ENCODE data around the gene HBG2.
"Not testable (repeated sequence)": the region's sequence is repeated elsewhere in the genome, so short reads cannot be mapped to it uniquely, and the experiment has no call there.

Gene HBG2

DNA sequence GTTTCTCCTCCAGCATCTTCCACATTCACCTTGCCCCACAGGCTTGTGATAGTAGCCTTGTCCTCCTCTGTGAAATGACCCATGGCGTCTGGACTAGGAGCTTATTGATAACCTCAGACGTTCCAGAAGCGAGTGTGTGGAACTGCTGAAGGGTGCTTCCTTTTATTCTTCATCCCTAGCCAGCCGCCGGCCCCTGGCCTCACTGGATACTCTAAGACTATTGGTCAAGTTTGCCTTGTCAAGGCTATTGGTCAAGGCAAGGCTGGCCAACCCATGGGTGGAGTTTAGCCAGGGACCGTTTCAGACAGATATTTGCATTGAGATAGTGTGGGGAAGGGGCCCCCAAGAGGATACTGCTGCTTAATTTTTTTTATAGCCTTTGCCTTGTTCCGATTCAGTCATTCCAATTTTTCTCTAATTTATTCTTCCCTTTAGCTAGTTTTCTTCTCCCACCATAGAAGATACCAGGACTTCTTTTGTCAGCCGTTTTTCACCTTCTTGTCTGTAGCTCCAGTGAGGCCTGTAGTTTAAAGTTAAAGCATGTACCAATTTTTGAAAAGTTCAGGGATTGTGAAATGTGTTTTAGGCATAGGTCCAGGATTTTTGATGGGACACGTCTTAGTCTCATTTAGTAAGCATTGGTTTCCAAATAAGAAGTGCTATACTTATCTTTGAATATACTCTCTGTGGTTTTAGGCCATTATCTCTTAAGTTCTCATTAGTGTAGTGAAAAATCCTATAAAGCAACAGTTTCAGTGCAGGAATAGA, at the start of gene HBG2:
Gene HBG2, minus strand, starts transcription at position 136 of the 768 bp plus-strand sequence. Its CDS starts 53 bp downstream, at position 83.
- H3K27me3 ChIP-seq (ENCODE audit: control insufficient read depth in 1 of 2, insufficient read depth in 2 of 2, low read length in 2 of 2); H3K9me3 ChIP-seq (ENCODE audit: low read length); H3K4me1 ChIP-seq (ENCODE audit: insufficient read depth, low read length); H3K27ac ChIP-seq (ENCODE audit: low read depth, low read length); H3K36me3 ChIP-seq (ENCODE audit: insufficient read depth, low read length); H3K9ac ChIP-seq (ENCODE audit: low read length); H3K4me3 ChIP-seq (ENCODE audit: low read depth in 1 of 2, low read length in 2 of 2): not testable (repeated sequence)

DNA sequence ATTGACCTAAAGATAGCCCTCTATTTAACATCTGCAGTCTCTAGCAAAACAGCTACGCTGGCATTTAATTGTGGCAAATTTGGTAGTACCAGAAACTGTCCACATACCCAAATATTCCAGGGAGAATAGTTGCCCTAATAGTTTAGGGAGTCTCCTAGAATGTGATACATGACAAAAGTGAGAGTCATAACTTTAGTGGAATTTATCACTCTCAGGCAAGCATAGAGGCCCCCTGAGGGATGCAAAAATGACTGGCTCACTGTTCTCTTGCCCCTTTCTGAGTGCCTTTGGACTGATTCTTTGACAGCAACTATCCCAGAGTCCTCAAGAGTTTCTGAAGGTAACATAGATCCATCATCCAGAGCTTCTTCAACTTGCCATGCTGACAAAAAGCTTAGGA, 49.5 kb upstream of the HBG2 start:
- H3K9ac ChIP-seq (ENCODE audit: low read length), result no peak overlapping the region
- H3K27ac ChIP-seq (ENCODE audit: low read depth, low read length), result no peak overlapping the region
- H3K36me3 ChIP-seq (ENCODE audit: insufficient read depth, low read length), result no peaks in the 10 kb centered on the region
- H3K4me3 ChIP-seq (ENCODE audit: low read depth in 1 of 2, low read length in 2 of 2), result no peak overlapping the region
- H3K4me1 ChIP-seq (ENCODE audit: insufficient read depth, low read length), result no peaks in the 10 kb centered on the region
- no peaks in the 10 kb centered on the region for H3K27me3 ChIP-seq (ENCODE audit: control insufficient read depth in 1 of 2, insufficient read depth in 2 of 2, low read length in 2 of 2)
- no peaks in the 10 kb centered on the region for H3K9me3 ChIP-seq (ENCODE audit: low read length)

DNA sequence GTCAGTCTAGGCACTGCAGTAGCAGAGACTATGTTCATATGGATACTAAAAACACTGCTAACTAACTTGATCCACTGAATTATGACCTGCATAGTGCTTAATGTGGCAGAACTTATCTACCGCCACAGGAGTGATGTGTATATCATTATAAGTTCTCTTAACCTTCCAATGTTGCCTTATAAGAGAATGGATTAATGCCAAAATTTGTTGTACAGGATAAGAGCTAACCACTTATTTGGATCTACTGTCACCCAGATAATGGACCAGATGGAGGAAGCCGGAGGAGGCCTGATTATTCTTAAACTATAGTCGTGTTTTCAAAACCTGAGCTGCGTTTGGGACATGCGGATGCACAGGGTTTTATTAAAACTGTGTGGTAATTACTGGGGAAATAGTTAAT, 49.0 kb upstream of the HBG2 start:
- H3K27me3 ChIP-seq (ENCODE audit: control insufficient read depth in 1 of 2, insufficient read depth in 2 of 2, low read length in 2 of 2), result no peaks in the 10 kb centered on the region
- H3K36me3 ChIP-seq (ENCODE audit: insufficient read depth, low read length), result no peaks in the 10 kb centered on the region
- no peak overlapping the region for H3K4me3 ChIP-seq (ENCODE audit: low read depth in 1 of 2, low read length in 2 of 2)
- H3K4me1 ChIP-seq (ENCODE audit: insufficient read depth, low read length), result no peaks in the 10 kb centered on the region
- H3K9ac ChIP-seq (ENCODE audit: low read length), result no peak overlapping the region
- H3K27ac ChIP-seq (ENCODE audit: low read depth, low read length), result no peak overlapping the region
- no peaks in the 10 kb centered on the region for H3K9me3 ChIP-seq (ENCODE audit: low read length)

DNA sequence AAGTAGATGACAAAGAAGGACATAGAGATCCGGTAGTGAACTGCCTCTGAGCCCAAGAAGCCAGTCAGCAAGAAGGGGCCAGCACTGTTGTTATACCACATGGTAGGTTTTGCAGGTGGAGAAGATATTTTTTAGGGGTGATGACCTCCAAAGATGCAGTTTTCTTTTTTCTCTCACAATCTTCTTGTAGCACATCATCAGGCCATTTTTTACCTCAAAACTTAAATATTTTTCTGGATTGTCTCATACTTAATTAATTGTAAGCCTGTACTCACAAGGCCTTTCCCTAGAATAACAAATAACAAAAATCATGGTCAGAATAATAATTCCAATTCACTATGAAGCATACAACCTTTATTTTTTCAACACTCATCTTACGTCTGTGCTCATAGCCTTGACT, 47.3 kb upstream of the HBG2 start, which contains the start of gene OR51B4:
Gene OR51B4, minus strand, starts transcription at position 101 of the 400 bp plus-strand sequence. Its CDS starts 0 bp downstream, at position 101.
- Histone ChIP-seq H3K27ac (ENCODE audit: low read depth, low read length) (no peak within 1 kb of the TSS), H3K27me3 (ENCODE audit: control insufficient read depth in 1 of 2, insufficient read depth in 2 of 2, low read length in 2 of 2) (no peaks in the 10 kb centered on the region), H3K9me3 (ENCODE audit: low read length) (no peaks in the 10 kb centered on the region), H3K4me3 (ENCODE audit: low read depth in 1 of 2, low read length in 2 of 2) (no peak within 1 kb of the TSS), H3K4me1 (ENCODE audit: insufficient read depth, low read length) (no peaks in the 10 kb centered on the region), H3K36me3 (ENCODE audit: insufficient read depth, low read length) (no peaks in the 10 kb centered on the region), H3K9ac (ENCODE audit: low read length) (no peak within 1 kb of the TSS)

DNA sequence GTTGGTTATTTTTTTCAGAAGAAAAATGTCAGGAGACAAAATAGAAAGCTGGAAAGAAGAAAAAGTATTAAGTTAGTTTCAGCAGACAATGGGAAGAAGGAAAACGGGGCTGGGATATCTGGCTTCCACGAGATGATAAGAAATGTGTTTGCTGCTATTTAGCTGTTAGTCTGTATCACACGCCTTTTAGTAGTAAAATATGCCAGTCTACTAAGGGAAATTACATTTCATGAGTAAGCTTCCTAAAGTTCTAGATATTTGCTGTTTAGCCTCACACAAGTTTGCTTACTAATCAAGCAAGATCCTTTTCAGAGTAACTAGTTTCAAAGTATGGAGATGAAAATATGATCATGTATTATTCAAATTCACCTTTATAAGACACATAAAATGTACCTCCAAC, 45.7 kb upstream of the HBG2 start:
- H3K9me3 ChIP-seq (ENCODE audit: low read length), result no peaks in the 10 kb centered on the region
- no peak overlapping the region for H3K9ac ChIP-seq (ENCODE audit: low read length)
- H3K27ac ChIP-seq (ENCODE audit: low read depth, low read length), result no peak overlapping the region
- H3K36me3 ChIP-seq (ENCODE audit: insufficient read depth, low read length), result no peaks in the 10 kb centered on the region
- no peaks in the 10 kb centered on the region for H3K4me1 ChIP-seq (ENCODE audit: insufficient read depth, low read length)
- H3K27me3 ChIP-seq (ENCODE audit: control insufficient read depth in 1 of 2, insufficient read depth in 2 of 2, low read length in 2 of 2), result no peaks in the 10 kb centered on the region
- H3K4me3 ChIP-seq (ENCODE audit: low read depth in 1 of 2, low read length in 2 of 2), result no peak overlapping the region

DNA sequence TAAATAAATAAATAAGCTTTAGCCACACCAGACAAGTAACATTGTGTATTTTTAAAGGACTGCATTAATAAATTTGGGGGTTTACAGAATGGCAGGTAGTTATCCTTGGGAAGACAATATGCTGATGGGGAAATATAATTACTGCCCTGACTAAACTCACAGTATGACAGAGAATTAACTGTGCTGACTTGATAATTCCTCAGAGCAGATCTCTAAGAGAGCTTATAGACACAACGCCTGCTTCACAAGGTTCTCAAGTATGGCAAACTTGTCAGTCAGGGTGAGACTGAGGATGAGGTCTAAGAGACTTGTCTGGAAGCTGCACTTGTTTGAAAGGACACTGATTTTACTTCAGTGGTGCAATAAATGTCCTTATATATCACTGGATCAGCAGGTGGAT, 43.9 kb upstream of the HBG2 start:
- Histone ChIP-seq H3K36me3 (ENCODE audit: insufficient read depth, low read length) (no peaks in the 10 kb centered on the region), H3K9me3 (ENCODE audit: low read length) (no peaks in the 10 kb centered on the region), H3K27me3 (ENCODE audit: control insufficient read depth in 1 of 2, insufficient read depth in 2 of 2, low read length in 2 of 2) (no peaks in the 10 kb centered on the region), H3K27ac (ENCODE audit: low read depth, low read length) (no peak overlapping the region), H3K4me3 (ENCODE audit: low read depth in 1 of 2, low read length in 2 of 2) (no peak overlapping the region), H3K9ac (ENCODE audit: low read length) (no peak overlapping the region), H3K4me1 (ENCODE audit: insufficient read depth, low read length) (no peaks in the 10 kb centered on the region)

DNA sequence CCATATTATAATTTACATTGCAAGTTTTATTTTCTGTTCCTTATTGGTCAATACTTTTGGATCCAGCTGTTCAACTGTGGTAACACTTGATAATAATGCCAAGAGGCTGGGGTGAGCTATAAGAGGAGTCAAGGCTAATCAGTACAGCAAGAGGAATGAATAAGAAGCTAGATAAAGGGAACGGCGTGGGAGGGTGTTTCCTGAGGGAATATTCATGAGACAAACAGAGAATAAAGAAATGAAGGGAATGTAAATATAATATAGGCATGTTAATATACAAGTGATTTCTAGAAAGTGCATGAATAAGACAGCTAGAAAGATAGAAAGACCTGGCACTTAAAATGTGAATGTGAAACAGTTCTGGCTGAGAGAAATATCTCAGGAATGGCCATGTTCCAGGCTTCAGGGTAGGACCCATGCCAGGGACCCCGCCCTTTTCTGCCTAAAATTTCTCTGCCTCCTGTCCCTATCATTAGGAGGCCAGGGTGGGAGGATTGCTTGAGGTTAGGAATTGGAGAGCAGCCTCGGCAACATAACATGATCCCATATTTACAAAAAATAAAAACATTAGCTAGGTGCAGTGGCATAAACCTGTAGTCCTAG, 43.2 kb upstream of the HBG2 start:
- H3K9ac ChIP-seq (ENCODE audit: low read length), result no peak overlapping the region
- H3K27me3 ChIP-seq (ENCODE audit: control insufficient read depth in 1 of 2, insufficient read depth in 2 of 2, low read length in 2 of 2), result no peaks in the 10 kb centered on the region
- H3K36me3 ChIP-seq (ENCODE audit: insufficient read depth, low read length), result no peaks in the 10 kb centered on the region
- no peaks in the 10 kb centered on the region for H3K4me1 ChIP-seq (ENCODE audit: insufficient read depth, low read length)
- H3K4me3 ChIP-seq (ENCODE audit: low read depth in 1 of 2, low read length in 2 of 2), result no peak overlapping the region
- no peaks in the 10 kb centered on the region for H3K9me3 ChIP-seq (ENCODE audit: low read length)
- H3K27ac ChIP-seq (ENCODE audit: low read depth, low read length), result no peak overlapping the region

DNA sequence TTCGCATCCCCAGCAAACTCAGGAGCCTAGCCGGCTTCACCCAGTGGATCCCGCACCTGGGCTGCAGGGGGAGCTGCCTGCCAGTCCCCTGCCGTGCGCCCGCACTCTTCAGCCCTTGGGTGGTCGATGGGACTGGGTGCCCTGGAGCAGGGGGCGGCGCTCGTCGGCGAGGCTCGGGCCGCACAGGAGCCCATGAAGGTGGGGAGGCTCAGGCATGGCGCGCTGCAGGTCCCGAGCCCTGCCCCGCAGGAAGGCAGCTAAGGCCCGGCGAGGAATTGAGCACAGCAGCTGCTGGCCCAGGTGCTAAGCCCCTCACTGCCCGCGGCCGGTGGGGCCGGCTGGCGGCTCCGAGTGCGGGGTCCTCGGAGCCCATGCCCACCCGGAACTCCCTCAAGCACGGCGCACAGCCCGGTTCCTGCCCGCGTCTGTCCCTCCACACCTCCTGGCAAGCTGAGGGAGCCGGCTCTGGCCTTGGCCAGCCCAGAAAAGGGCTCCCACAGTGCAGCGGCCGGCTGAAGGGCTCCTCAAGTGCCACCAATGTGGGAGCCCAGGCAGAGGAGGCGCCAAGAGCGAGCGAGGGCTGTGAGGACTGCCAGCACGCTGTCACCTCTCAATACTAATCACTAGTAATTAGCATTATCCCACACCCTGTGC, 39.9 kb upstream of the HBG2 start:
- H3K27ac ChIP-seq (ENCODE audit: low read depth, low read length); H3K27me3 ChIP-seq (ENCODE audit: control insufficient read depth in 1 of 2, insufficient read depth in 2 of 2, low read length in 2 of 2); H3K9me3 ChIP-seq (ENCODE audit: low read length); H3K4me1 ChIP-seq (ENCODE audit: insufficient read depth, low read length); H3K36me3 ChIP-seq (ENCODE audit: insufficient read depth, low read length); H3K9ac ChIP-seq (ENCODE audit: low read length); H3K4me3 ChIP-seq (ENCODE audit: low read depth in 1 of 2, low read length in 2 of 2): not testable (repeated sequence)

DNA sequence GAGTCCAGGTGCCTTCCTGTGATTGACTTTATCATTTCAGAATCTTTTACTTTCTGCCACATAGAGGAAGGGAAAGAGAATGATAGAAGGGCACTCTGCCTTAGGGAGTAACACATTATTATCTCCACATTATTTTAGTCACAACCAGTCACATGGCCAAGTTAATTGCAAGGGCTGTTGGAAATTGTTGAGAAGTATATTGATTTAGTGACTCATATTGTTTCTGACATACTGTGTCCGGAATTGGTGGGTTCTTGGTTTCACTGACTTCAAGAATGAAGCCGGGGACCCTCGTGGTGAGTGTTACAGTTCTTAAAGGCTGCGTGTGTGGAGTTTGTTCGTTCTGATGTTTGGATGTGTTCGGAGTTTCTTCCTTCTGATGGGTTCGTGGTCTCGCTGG, 38.4 kb upstream of the HBG2 start:
- Histone ChIP-seq H3K9ac (ENCODE audit: low read length) (no peak overlapping the region), H3K27ac (ENCODE audit: low read depth, low read length) (no peak overlapping the region), H3K9me3 (ENCODE audit: low read length) (no peaks in the 10 kb centered on the region), H3K4me1 (ENCODE audit: insufficient read depth, low read length) (no peaks in the 10 kb centered on the region), H3K36me3 (ENCODE audit: insufficient read depth, low read length) (no peaks in the 10 kb centered on the region), H3K27me3 (ENCODE audit: control insufficient read depth in 1 of 2, insufficient read depth in 2 of 2, low read length in 2 of 2) (no peaks in the 10 kb centered on the region), H3K4me3 (ENCODE audit: low read depth in 1 of 2, low read length in 2 of 2) (no peak overlapping the region)

DNA sequence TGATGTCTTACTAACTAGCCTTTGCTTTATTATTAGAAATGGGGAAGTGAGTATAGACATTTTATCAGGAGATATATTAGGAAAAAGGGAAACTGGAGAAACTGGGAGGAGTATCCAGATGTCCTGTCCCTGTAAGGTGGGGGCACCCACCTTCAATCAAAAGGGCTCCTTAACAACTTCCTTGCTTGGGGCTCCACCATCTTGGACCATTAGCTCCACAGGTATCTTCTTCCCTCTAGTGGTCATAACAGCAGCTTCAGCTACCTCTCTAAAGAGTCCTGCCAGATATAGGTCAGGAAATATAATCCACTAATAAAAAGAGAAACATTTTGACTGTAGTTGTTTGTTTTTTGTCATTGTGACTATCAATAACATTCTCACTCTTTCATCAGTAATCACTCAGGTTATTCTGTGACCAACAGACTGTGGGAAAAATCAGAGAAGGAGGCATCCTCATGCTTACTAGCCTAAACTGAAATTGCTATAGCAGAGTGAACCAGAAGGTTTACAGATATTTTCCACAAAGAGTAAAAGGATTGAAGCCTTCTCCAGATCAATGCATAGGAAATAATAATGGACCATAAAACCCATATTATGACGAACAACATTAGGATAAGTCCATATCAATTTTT, 36.7 kb upstream of the HBG2 start:
- no peak overlapping the region for H3K9ac ChIP-seq (ENCODE audit: low read length)
- no peaks in the 10 kb centered on the region for H3K9me3 ChIP-seq (ENCODE audit: low read length)
- no peaks in the 10 kb centered on the region for H3K27me3 ChIP-seq (ENCODE audit: control insufficient read depth in 1 of 2, insufficient read depth in 2 of 2, low read length in 2 of 2)
- no peak overlapping the region for H3K4me3 ChIP-seq (ENCODE audit: low read depth in 1 of 2, low read length in 2 of 2)
- no peaks in the 10 kb centered on the region for H3K4me1 ChIP-seq (ENCODE audit: insufficient read depth, low read length)
- no peaks in the 10 kb centered on the region for H3K36me3 ChIP-seq (ENCODE audit: insufficient read depth, low read length)
- H3K27ac ChIP-seq (ENCODE audit: low read depth, low read length), result no peak overlapping the region

DNA sequence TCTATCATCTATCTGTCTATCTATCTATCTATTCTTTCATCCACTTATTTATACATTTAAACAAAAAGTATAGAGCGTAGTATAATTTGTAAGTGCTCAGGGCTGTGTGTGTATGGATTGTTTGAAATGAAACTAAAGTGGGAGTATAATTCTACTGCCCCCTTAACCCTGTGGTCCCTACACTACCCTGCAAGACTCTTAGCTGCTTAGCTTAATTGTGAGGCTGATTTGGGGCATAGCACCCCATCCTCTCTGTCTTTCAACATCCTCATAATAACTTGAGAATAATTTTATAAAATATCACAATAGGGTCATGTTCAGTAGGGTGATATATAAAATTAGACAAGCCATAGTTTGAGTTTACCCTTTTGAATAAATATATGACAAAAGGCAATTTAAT, 35.5 kb upstream of the HBG2 start:
- no peak overlapping the region for H3K27ac ChIP-seq (ENCODE audit: low read depth, low read length)
- H3K4me3 ChIP-seq (ENCODE audit: low read depth in 1 of 2, low read length in 2 of 2), result no peak overlapping the region
- H3K9ac ChIP-seq (ENCODE audit: low read length), result no peak overlapping the region
- no peaks in the 10 kb centered on the region for H3K4me1 ChIP-seq (ENCODE audit: insufficient read depth, low read length)
- H3K27me3 ChIP-seq (ENCODE audit: control insufficient read depth in 1 of 2, insufficient read depth in 2 of 2, low read length in 2 of 2), result no peaks in the 10 kb centered on the region
- H3K36me3 ChIP-seq (ENCODE audit: insufficient read depth, low read length), result no peaks in the 10 kb centered on the region
- H3K9me3 ChIP-seq (ENCODE audit: low read length), result no peaks in the 10 kb centered on the region
